ENCODE data around the gene CHAD.

The CHAD gene

GRCh38 chr17:50492214-50492613 lies 23.5 kb upstream of the CHAD start:
- TF ChIP-seq, protein P1, sequence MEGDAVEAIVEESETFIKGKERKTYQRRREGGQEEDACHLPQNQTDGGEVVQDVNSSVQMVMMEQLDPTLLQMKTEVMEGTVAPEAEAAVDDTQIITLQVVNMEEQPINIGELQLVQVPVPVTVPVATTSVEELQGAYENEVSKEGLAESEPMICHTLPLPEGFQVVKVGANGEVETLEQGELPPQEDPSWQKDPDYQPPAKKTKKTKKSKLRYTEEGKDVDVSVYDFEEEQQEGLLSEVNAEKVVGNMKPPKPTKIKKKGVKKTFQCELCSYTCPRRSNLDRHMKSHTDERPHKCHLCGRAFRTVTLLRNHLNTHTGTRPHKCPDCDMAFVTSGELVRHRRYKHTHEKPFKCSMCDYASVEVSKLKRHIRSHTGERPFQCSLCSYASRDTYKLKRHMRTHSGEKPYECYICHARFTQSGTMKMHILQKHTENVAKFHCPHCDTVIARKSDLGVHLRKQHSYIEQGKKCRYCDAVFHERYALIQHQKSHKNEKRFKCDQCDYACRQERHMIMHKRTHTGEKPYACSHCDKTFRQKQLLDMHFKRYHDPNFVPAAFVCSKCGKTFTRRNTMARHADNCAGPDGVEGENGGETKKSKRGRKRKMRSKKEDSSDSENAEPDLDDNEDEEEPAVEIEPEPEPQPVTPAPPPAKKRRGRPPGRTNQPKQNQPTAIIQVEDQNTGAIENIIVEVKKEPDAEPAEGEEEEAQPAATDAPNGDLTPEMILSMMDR (conservative IDR thresholded peaks at IDR 0.05; ENCODE audit: low read depth, low read length), result no peak
- Histone ChIP-seq H2AFZ (ENCODE audit: low read depth) (no peak overlapping the region), H3K36me3 (ENCODE audit: insufficient read depth) (no peaks in the 10 kb centered on the region), H4K20me1 (ENCODE audit: insufficient read depth) (no peaks in the 10 kb centered on the region; the same call in 1 of the 2 replicates), H3K79me2 (ENCODE audit: insufficient read depth, low read depth) (no peaks in the 10 kb centered on the region), H3K9ac (no peak overlapping the region), H3K4me3 (IDR thresholded peaks at IDR 0.05; ENCODE audit: insufficient read depth, low read depth, low read length) (no peak overlapping the region), H3K4me2 (no peak overlapping the region), H3K27ac (no peak overlapping the region), H3K4me1 (ENCODE audit: low read depth, poor library complexity, severe bottlenecking) (peaks cover 9% of the 10 kb centered on the region), H3K27me3 (ENCODE audit: insufficient read depth, low read depth) (no peaks in the 10 kb centered on the region)

DNA sequence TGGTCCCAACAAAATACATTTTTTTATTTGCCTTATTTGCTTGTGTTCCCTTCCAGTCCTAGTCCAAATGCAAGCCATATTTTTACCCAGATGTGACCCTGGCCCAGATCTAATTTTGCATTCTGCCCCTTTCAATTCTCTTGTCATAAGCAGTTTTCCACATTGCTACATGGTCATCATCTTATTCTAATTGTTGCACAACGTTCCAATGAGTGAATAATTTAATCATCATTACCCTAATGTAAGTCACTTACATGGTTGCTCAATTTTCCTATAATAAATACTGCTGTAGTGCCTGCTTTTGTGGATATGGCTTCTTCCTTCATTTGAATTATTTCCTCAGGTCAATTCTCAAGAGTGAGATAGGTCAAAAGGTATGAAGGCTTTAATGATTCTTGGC lies 22.8 kb upstream of the CHAD start:
- Histone ChIP-seq H4K20me1 (ENCODE audit: insufficient read depth) (no peaks in the 10 kb centered on the region; the same call in 1 of the 2 replicates), H2AFZ (ENCODE audit: low read depth) (no peak overlapping the region), H3K9ac (no peak overlapping the region), H3K27me3 (ENCODE audit: insufficient read depth, low read depth) (no peaks in the 10 kb centered on the region), H3K4me1 (ENCODE audit: low read depth, poor library complexity, severe bottlenecking) (peaks cover 9% of the 10 kb centered on the region), H3K36me3 (ENCODE audit: insufficient read depth) (no peaks in the 10 kb centered on the region), H3K79me2 (ENCODE audit: insufficient read depth, low read depth) (no peaks in the 10 kb centered on the region), H3K4me2 (no peak overlapping the region), H3K4me3 (IDR thresholded peaks at IDR 0.05; ENCODE audit: insufficient read depth, low read depth, low read length) (no peak overlapping the region), H3K27ac (no peak overlapping the region)
- TF ChIP-seq, protein P1 (conservative IDR thresholded peaks at IDR 0.05; ENCODE audit: low read depth, low read length), result no peak

DNA sequence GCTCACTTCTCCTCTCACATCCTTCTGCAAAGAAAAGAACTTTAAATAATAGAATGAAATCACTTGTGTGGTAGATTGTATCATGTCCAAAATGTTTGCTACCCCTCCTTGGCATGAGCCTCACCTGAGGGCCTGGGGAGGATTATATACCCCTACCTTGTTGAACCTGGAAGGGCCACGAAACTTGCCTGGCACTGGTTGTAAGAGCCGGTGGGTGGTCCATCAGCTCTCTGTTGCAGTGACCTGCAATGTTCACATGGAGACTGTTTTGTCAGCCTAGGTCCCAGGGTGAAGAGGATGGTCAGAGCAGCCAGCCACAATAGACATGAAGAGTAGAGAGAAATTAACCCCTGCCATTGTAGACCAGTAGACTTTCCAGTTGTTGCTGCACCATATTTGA lies 20.2 kb upstream of the CHAD start:
- H3K4me1 ChIP-seq (ENCODE audit: low read depth, poor library complexity, severe bottlenecking), result peaks cover 5% of the 10 kb centered on the region

GRCh38 chr17:50487213-50488096 lies 18.8 kb upstream of the CHAD start:
- H3K4me3 ChIP-seq (IDR thresholded peaks at IDR 0.05; ENCODE audit: insufficient read depth, low read depth, low read length), result no peak overlapping the region
- H4K20me1 ChIP-seq (ENCODE audit: insufficient read depth), result no peaks in the 10 kb centered on the region
- H3K27me3 ChIP-seq (ENCODE audit: insufficient read depth, low read depth), result no peaks in the 10 kb centered on the region
- H2AFZ ChIP-seq (ENCODE audit: low read depth), result no peak overlapping the region
- H3K27ac ChIP-seq, result no peak overlapping the region
- H3K79me2 ChIP-seq (ENCODE audit: insufficient read depth, low read depth), result no peaks in the 10 kb centered on the region
- no peak overlapping the region for H3K4me2 ChIP-seq
- H3K9ac ChIP-seq, result no peak overlapping the region
- no peaks in the 10 kb centered on the region for H3K36me3 ChIP-seq (ENCODE audit: insufficient read depth)
- TF ChIP-seq, protein P1 (conservative IDR thresholded peaks at IDR 0.05; ENCODE audit: low read depth, low read length), result no peak
- H3K4me1 ChIP-seq (ENCODE audit: low read depth, poor library complexity, severe bottlenecking), result peaks cover 6% of the 10 kb centered on the region

More for the DNA sequence above, 20.2 kb upstream of the CHAD start:
- no peak overlapping the region for H2AFZ ChIP-seq (ENCODE audit: low read depth)
- no peak overlapping the region for H3K9ac ChIP-seq
- no peaks in the 10 kb centered on the region for H4K20me1 ChIP-seq (ENCODE audit: insufficient read depth)
- TF ChIP-seq, protein P1 (conservative IDR thresholded peaks at IDR 0.05; ENCODE audit: low read depth, low read length), result no peak
- no peak overlapping the region for H3K4me2 ChIP-seq
- H3K27ac ChIP-seq, result no peak overlapping the region
- H3K27me3 ChIP-seq (ENCODE audit: insufficient read depth, low read depth), result no peaks in the 10 kb centered on the region
- no peak overlapping the region for H3K4me3 ChIP-seq (IDR thresholded peaks at IDR 0.05; ENCODE audit: insufficient read depth, low read depth, low read length)
- no peaks in the 10 kb centered on the region for H3K36me3 ChIP-seq (ENCODE audit: insufficient read depth)
- H3K79me2 ChIP-seq (ENCODE audit: insufficient read depth, low read depth), result no peaks in the 10 kb centered on the region

Data from KMS-11 (cell line).